Endothelial cell of hepatic sinusoid (primary cell): ENCODE results near the gene C11orf86.
"Not testable (repeated sequence)": the region's sequence is repeated elsewhere in the genome, so short reads cannot be mapped to it uniquely, and the experiment has no call there.

Experiments used
- in situ Hi-C: cut with HindIII; loops from 2 replicates; pipeline ENCODE4 v1.10.0; 2017; ENCODE audit warnings: low sequenced_read_pairs

The C11orf86 gene

GRCh38 chr11:66987924-66988637 lies 13.0 kb downstream of the C11orf86 start:
- in situ Hi-C loops: no loop called here

GRCh38 chr11:66988741-66989140 lies 13.6 kb downstream of the C11orf86 start:
- in situ Hi-C loops: not testable (repeated sequence)

- in situ Hi-C loops: not testable (repeated sequence)
Measured at GRCh38 chr11:66989360-66989759, 14.3 kb downstream of the C11orf86 start.

GRCh38 chr11:66992041-66992440 lies 16.9 kb downstream of the C11orf86 start:
- in situ Hi-C loops: no loop called here

GRCh38 chr11:66996609-66997273 lies 21.6 kb downstream of the C11orf86 start:
- in situ Hi-C loops: no loop called here

- in situ Hi-C loops: no loop called here
Measured at GRCh38 chr11:66999555-66999954, 24.5 kb downstream of the C11orf86 start.

- in situ Hi-C loops: no loop called here
Measured at GRCh38 chr11:67001332-67001731, 26.2 kb downstream of the C11orf86 start.

GRCh38 chr11:67002297-67002913 lies 27.3 kb downstream of the C11orf86 start:
- in situ Hi-C loops: no loop called here

- in situ Hi-C loops: no loop called here
Measured at GRCh38 chr11:67002921-67003411, 27.9 kb downstream of the C11orf86 start.

- in situ Hi-C loops: not testable (repeated sequence)
Measured at GRCh38 chr11:67005200-67005599, 30.1 kb downstream of the C11orf86 start.

GRCh38 chr11:67006029-67006884 lies 31.2 kb downstream of the C11orf86 start:
- in situ Hi-C loops: no loop called here

- in situ Hi-C loops: no loop called here
Measured at GRCh38 chr11:67007126-67007525, 32.0 kb downstream of the C11orf86 start.

GRCh38 chr11:67010296-67010905 lies 35.3 kb downstream of the C11orf86 start:
- in situ Hi-C loops: no loop called here

- in situ Hi-C loops: no loop called here
Measured at GRCh38 chr11:67013511-67014045, 38.5 kb downstream of the C11orf86 start.

- in situ Hi-C loops: no loop called here
Measured at GRCh38 chr11:67014343-67014742, 39.2 kb downstream of the C11orf86 start.

- in situ Hi-C loops: no loop called here
Measured at GRCh38 chr11:67015048-67015447, 39.9 kb downstream of the C11orf86 start.

- in situ Hi-C loops: no loop called here
Measured at GRCh38 chr11:67016550-67016949, 41.4 kb downstream of the C11orf86 start.

- in situ Hi-C loops: loop anchor here (5.0 kb wide), 1 partner anchor 134 kb away; no protein-coding TSS in a partner anchor
Measured at GRCh38 chr11:67020949-67021348, 45.8 kb downstream of the C11orf86 start.

- in situ Hi-C loops: loop anchor here (5.0 kb wide), 1 partner anchor 135 kb away; no protein-coding TSS in a partner anchor
Measured at GRCh38 chr11:67022341-67022933, 47.3 kb downstream of the C11orf86 start.
